GM18951 (cell line): ENCODE results near the gene SEMA4C.

Source experiments
- POLR2A ChIP-seq: IDR thresholded peaks from 4 replicates; pipeline ENCODE4 v1.6.1; 2011; ENCODE audit warnings: mild to moderate bottlenecking; ENCODE audit not compliant: insufficient read length, insufficient read depth; ENCODE audit errors: extremely low read depth
- in situ Hi-C: fragments of 300-500 bp; cut with MboI; formaldehyde crosslinking; loops from one replicate; pipeline ENCODE4 v1.12.0; 2022; ENCODE audit warnings: low sequenced_read_pairs, mixed read lengths, inconsistent platforms; ENCODE audit not compliant: unreplicated experiment

SEMA4C gene

DNA sequence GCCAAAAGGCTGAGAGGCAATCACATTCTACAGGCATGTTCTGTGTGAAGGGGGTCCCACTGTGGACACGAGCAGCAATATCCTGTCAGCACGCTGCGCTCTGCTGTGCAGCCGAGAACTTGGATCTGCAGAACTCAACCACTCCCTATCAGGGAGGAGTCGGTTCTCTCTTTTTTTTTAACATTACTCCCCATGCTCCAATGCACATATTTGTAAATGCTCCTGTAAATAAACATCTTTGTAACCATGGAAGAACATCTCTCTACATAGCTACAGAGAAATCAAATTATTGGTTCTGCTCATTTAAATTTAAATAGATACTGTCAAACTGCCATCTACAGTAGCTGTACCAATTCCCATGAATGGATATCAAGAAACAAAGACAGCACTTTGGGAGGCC is 23.1 kb downstream of the SEMA4C start:
- in situ Hi-C loops = no loop called here

DNA sequence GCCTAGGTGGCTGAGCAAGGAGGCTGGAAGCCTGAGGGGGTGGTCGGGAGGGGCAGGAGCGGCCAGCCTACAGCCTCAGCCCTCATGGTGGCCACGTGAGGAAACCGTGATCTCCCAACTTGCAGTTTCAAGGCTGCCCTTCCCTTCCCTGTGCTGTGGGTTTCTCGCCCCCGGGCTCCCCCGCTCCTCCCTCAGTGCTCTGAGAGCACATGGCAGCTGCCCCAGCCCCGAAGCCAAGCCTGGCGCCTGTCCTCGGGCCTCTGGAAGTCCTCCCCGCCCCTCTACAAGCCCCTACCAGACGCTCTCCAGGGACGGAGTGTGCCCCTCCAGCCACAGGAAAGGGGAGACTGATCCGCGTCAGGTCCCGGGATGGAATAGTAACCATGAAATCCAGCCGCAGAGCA is 25.5 kb downstream of the SEMA4C start:
- in situ Hi-C loops = no loop called here
- TF ChIP-seq POLR2A = no peak

More for the DNA sequence above, 23.1 kb downstream of the SEMA4C start:
- no peak for TF ChIP-seq POLR2A

DNA sequence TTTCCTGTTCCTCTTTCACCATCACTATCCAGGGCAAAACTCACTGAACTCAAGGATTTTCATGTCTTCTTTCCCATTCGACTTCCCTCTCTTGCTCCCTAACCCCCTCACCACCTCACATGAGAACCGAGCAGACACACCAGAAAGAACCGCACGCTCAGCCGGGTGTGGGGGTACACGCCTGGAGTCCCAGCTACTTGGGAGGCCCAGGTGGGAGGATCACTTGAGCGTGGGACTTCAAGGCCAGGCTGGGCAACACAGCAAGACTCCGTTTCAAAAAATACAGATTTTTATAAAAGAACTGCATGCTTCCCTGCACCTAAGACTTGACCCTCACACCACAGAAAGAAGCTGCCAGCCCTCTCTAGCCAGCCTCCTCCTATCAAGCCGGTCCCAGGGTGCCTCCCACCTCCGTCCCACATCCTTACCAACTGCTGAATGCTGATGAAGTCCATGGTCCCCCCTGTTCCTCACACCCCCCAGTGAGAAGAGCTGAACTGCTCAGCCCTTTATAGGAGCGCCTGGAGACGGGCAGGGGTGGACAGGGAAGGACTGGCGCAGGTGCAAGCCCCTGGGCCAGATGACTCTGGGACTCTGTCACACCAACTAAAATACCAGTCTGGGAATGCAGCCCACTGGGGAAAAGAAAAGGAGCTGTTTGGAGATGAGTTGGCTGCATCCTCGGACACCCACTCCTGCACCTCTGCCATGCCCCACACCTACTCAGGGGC is 26.2 kb downstream of the SEMA4C start, which contains the start of gene ANKRD23:
TSS of gene ANKRD23 (minus strand) at position 484 of the 731 bp plus-strand sequence. CDS start at position 455, 29 bp downstream.
- in situ Hi-C loops = no loop called here
- TF ChIP-seq POLR2A = no peak

DNA sequence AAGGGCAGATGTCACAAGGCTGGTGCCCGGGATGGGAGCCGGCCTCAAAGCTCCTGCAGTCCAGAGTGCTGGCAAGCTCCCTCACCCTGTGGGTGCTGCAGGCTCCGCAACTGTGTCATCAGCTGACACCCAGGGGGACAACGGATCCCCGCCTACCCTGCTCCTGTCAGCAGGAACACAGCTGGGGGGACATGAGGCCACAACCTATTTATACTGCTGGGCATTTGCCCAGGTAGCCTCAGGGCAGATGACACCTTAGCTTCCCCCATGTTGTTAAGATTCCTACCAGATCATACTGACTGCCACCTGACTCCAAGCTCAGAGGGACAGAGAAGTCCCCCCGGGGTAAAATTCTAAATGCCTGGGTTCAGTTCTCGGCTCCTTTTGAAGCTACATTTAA is 27.3 kb downstream of the SEMA4C start:
- in situ Hi-C loops = no loop called here
- TF ChIP-seq POLR2A = no peak

DNA sequence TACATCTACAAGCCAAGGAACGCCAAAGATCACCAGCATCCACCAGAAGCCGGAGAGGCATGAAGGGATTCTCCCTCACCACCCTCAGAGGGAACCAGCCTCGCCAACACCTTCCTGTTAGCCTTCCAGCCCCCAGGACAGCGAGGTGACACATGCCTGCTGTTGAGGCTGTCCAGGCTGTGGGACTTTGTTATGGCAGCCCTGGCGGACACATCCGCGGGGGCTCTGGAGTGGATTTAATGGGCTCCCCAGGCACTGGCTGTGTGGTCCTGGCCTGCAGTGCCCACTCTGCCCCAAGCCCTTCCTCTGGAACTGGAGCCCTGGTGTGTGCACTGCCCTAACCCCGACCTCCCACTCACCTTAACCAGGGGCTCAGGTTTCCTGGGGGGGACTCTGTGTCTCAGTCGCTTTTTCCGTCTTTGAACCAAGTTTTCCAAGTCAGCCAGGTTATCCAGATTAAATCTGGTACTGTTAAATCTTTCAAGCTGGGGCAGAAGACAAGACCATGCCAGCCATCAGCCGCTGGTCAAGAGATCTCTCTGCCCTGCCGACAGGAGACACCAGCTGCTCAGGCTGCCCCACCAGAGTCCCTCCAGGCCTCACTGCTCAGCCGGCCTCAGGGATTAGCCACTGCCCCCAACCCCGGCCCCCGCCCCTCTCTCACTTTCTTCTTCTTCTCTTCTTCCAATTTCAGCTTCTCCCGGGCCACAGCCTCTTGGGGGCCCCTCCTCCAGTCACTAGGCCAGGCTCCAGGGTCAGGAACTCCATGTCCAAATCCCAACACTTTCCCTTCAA is 28.0 kb downstream of the SEMA4C start:
- in situ Hi-C loops = no loop called here
- TF ChIP-seq POLR2A = no peak

DNA sequence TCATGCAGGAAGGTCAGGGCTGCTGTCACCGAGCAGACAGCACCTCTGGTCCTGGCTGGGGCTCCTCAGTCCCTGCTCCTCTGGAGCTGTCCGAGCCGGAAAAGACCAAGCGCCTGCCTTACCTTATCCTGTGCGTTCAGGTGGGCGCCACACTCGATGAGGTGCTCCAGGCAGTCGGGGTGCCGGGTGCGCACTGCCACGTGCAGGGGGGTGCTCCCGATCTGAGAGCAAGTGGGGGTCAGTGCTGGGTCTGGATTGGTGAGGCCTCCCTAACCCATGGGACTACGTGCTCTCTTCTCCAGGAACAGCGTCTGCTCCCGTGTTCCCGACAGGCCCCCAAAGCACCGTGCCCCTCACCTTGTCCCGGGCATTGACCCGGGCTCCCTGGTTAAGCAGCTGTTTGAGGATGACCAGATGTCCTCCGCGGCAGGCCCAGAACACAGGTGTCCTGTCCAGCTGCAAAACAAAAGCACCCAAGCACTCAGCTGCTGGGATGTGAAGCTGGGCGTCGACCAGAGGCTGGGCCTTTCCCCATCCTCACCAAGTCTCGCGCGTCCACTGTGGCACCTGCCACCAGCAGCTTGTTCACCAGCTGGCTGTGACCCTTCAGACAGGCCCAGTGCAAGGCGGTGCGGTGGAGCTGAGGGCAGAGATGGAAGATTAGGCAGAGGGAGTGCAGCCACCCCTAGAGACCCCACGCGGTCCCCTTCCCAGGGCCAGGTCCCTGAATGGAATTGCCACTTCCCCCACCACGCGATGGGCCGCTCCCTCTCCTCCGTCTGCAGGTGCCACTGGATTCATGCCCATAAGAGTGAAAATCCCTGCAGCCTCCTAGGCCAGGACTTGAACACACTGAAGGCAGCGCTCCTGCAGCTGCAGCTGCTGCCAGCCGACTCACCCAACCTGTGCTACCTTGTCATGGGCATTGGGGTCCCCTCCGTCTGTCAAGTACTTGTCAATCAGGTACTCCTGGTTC is 29.7 kb downstream of the SEMA4C start:
- in situ Hi-C loops = no loop called here

GRCh38 chr2:96839293-96839874 is 30.5 kb downstream of the SEMA4C start:
- in situ Hi-C loops = no loop called here
- TF ChIP-seq POLR2A = peak; percentile 30

More for the DNA sequence above, 29.7 kb downstream of the SEMA4C start:
- TF ChIP-seq POLR2A = no peak

- TF ChIP-seq POLR2A = no peak
- in situ Hi-C loops = no loop called here
Observed at GRCh38 chr2:96838345-96839292, 31.3 kb downstream of the SEMA4C start.

GRCh38 chr2:96837575-96837974 is 32.3 kb downstream of the SEMA4C start:
- no peak for TF ChIP-seq POLR2A
- in situ Hi-C loops = no loop called here

- no peak for TF ChIP-seq POLR2A
- in situ Hi-C loops = no loop called here
Observed at GRCh38 chr2:96835830-96836229, 34.0 kb downstream of the SEMA4C start.

DNA sequence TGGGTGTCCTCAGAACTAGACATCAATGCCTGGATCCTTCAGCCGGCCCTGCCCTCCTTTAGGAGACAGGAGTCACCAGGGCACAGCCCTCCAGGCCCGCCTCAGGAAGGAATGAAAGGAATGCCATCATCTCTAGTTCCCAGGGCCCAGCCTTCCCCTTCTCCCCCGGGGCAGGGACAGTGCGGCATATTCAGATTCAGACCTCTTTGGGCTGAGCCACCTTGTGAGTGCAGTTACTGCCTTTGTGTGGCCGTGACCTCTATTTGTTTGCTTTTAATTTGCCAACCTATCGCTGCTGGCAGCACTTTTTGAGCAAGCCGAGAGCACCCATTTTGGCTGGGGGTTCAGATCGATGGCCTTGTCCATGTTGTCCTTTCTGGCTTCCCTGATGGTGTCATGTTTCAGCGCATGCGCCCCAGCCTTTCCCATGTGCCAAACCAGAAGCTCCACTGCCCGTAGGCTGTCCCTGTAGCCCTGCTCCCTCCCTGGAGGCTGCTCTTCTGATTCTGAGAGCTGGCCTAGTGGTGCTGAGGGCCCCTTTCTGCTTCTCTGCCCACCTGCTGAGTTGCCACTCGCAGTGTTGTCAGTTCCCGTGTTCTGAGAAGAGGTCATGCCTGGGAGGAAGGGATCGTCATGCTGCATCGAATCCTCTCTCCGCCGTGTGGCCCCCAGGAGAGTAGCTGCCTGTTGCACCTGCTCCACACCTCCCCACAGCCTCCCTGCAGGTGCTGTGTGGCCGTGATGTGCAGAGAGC is 36.9 kb downstream of the SEMA4C start:
- in situ Hi-C loops = no loop called here
- no peak for TF ChIP-seq POLR2A
